DND-41 (cell line): ENCODE measurements around the gene PEPD.

Experiments
- ATAC-seq: fragments of 200-7000 bp; cut with Tn5 transposase; 3 replicates; pipeline ENCODE4 v1.9.1; 2021; ENCODE audit warnings: low read depth; ENCODE audit not compliant: insufficient read depth
- DNase-seq: peaks from one replicate; pipeline ENCODE4 v3.0.0-alpha.2; 2020
- H2AFZ ChIP-seq: 2 replicates; pipeline ENCODE4 v1.6.0; 2012; ENCODE audit warnings: low read depth, low read length
- H3K27ac ChIP-seq: 2 replicates; pipeline ENCODE4 v1.5.1; 2012; ENCODE audit warnings: low read length, inconsistent platforms
- H3K27me3 ChIP-seq: fragments of 200-600 bp; sonication (generic); 2 replicates; pipeline ENCODE4 v1.6.0; 2012; ENCODE audit warnings: low read length, mild to moderate bottlenecking, inconsistent platforms; ENCODE audit not compliant: insufficient read depth, poor library complexity
- H3K36me3 ChIP-seq: 2 replicates; pipeline ENCODE4 v1.5.1; 2012; ENCODE audit warnings: low read length, inconsistent platforms; ENCODE audit not compliant: insufficient read depth
- H3K4me1 ChIP-seq: 2 replicates; pipeline ENCODE4 v1.5.1; 2012; ENCODE audit warnings: mild to moderate bottlenecking, low read length; ENCODE audit not compliant: insufficient read depth
- H3K4me2 ChIP-seq: 2 replicates; pipeline ENCODE4 v1.6.0; 2012; ENCODE audit warnings: mild to moderate bottlenecking, moderate library complexity, low read length, inconsistent platforms; ENCODE audit not compliant: insufficient read depth
- H3K4me3 ChIP-seq, 2 experiments: fragments of 200-600 bp in 1 of 2; shearing (Covaris generic) in 1 of 2; 2 replicates each; pipeline ENCODE4 v1.5.1; 2012 to 2016; ENCODE audit warnings: inconsistent platforms in 2 of 2, low read length in 2 of 2, mild to moderate bottlenecking in 2 of 2, low read depth in 1 of 2, moderate library complexity in 1 of 2
- H3K79me2 ChIP-seq: 2 replicates; pipeline ENCODE4 v1.6.0; 2012; ENCODE audit warnings: low read length, inconsistent platforms; ENCODE audit not compliant: insufficient read depth
- H3K9ac ChIP-seq: 2 replicates; pipeline ENCODE4 v1.6.0; 2012; ENCODE audit warnings: low read depth, mild to moderate bottlenecking, inconsistent platforms, low read length, moderate library complexity
- H3K9me3 ChIP-seq: 2 replicates; pipeline ENCODE4 v1.5.1; 2012; ENCODE audit warnings: low read length, moderate library complexity, mild to moderate bottlenecking, inconsistent platforms; ENCODE audit not compliant: insufficient read depth, severe bottlenecking
- H4K20me1 ChIP-seq: 2 replicates; pipeline ENCODE4 v1.6.0; 2012; ENCODE audit warnings: low read length; ENCODE audit not compliant: insufficient read depth
- CTCF ChIP-seq: IDR thresholded peaks from 2 replicates; pipeline ENCODE4 v1.5.1; 2012; ENCODE audit warnings: borderline replicate concordance, low read length, moderate library complexity, mild to moderate bottlenecking; ENCODE audit not compliant: poor library complexity, severe bottlenecking; ENCODE audit errors: extremely low read depth
- EZH2 ChIP-seq: IDR thresholded peaks from 3 replicates; pipeline ENCODE4 v1.6.1; 2012; ENCODE audit warnings: borderline replicate concordance, low read depth, mild to moderate bottlenecking, moderate library complexity, low read length, inconsistent platforms; ENCODE audit not compliant: severe bottlenecking

The PEPD gene

GRCh38 chr19:33513424-33513823, 8.2 kb downstream of the PEPD start:
- TF ChIP-seq CTCF: no peak
- no peak for TF ChIP-seq EZH2
- Histone ChIP-seq H3K36me3 (no peaks in the 10 kb centered on the region), H2AFZ (no peak overlapping the region), H3K27me3 (no peaks in the 10 kb centered on the region), H3K9me3 (no peaks in the 10 kb centered on the region), H3K4me3 (no peak overlapping the region), H3K27ac (no peak overlapping the region), H3K4me2 (no peak overlapping the region), H3K4me1 (no peaks in the 10 kb centered on the region), H3K9ac (no peak overlapping the region), H4K20me1 (peaks cover 51% of the 10 kb centered on the region), H3K79me2 (no peaks in the 10 kb centered on the region)
- DNase-seq: no peak
- no peak for ATAC-seq

GRCh38 chr19:33512580-33513137, 8.9 kb downstream of the PEPD start:
- no peaks in the 10 kb centered on the region for H3K27me3 ChIP-seq
- no peaks in the 10 kb centered on the region for H3K4me1 ChIP-seq
- H3K4me3 ChIP-seq: no peak overlapping the region
- no peak overlapping the region for H3K27ac ChIP-seq
- H2AFZ ChIP-seq: no peak overlapping the region
- no peaks in the 10 kb centered on the region for H3K9me3 ChIP-seq
- no peak overlapping the region for H3K4me2 ChIP-seq
- peaks cover 53% of the 10 kb centered on the region for H4K20me1 ChIP-seq
- no peak for ATAC-seq
- TF ChIP-seq EZH2 (no peak), CTCF (no peak)
- H3K9ac ChIP-seq: no peak overlapping the region
- no peaks in the 10 kb centered on the region for H3K36me3 ChIP-seq
- DNase-seq: no peak
- no peaks in the 10 kb centered on the region for H3K79me2 ChIP-seq

GRCh38 chr19:33512021-33512420, 9.6 kb downstream of the PEPD start:
- H3K9me3 ChIP-seq: no peaks in the 10 kb centered on the region
- H3K9ac ChIP-seq: no peak overlapping the region
- no peaks in the 10 kb centered on the region for H3K36me3 ChIP-seq
- peaks cover 53% of the 10 kb centered on the region for H4K20me1 ChIP-seq
- H3K4me3 ChIP-seq: no peak overlapping the region
- H3K4me1 ChIP-seq: no peaks in the 10 kb centered on the region
- no peak for DNase-seq
- TF ChIP-seq EZH2: no peak
- no peak for TF ChIP-seq CTCF
- no peaks in the 10 kb centered on the region for H3K27me3 ChIP-seq
- no peak overlapping the region for H3K27ac ChIP-seq
- H3K4me2 ChIP-seq: no peak overlapping the region
- ATAC-seq: no peak
- H2AFZ ChIP-seq: no peak overlapping the region
- no peaks in the 10 kb centered on the region for H3K79me2 ChIP-seq

- Histone ChIP-seq H3K4me3 (no peak overlapping the region), H3K79me2 (no peaks in the 10 kb centered on the region), H3K9me3 (no peaks in the 10 kb centered on the region), H3K4me2 (no peak overlapping the region), H3K36me3 (no peaks in the 10 kb centered on the region), H3K4me1 (no peaks in the 10 kb centered on the region), H4K20me1 (peaks cover 48% of the 10 kb centered on the region), H2AFZ (no peak overlapping the region), H3K27me3 (no peaks in the 10 kb centered on the region), H3K27ac (no peak overlapping the region), H3K9ac (no peak overlapping the region)
- ATAC-seq (no peak), DNase-seq (no peak)
- no peak for TF ChIP-seq CTCF
- no peak for TF ChIP-seq EZH2
Observed at GRCh38 chr19:33511346-33511745, 10.2 kb downstream of the PEPD start.
